GM08714 (cell line): Measurements from ENCODE around the gene RNF212.

Experiments used
- H3K4me3 ChIP-seq: fragments of 200-500 bp; sonication (Bioruptor generic); 2 replicates; pipeline ENCODE4 v1.5.1; 2014; ENCODE audit warnings: mild to moderate bottlenecking, low read length, inconsistent platforms
- ZNF274 ChIP-seq: IDR thresholded peaks from 2 replicates; pipeline ENCODE4 v1.6.1; 2012; ENCODE audit warnings: mild to moderate bottlenecking, low read depth, low read length

RNF212 gene

DNA sequence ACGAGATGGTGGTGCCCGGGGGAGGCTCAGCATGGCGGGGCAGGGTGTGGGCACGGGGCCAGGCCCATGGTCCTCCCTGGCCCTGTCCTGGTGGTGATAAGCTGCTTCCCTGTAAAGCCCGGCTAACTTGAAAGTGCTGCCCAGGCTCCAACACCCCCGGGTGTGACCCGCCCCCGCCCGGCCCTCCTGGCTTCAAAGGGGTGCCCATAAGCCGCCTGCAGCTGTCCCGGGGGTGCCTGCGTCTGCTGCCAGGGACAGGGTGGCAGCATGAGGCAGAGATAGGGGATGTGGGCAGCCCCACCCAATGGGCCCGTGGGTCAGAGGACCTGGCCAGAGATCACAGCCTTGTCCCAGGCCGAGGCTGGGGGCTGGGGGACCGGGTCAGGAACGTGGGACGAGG, 83.8 kb downstream of the RNF212 start:
- H3K4me3 ChIP-seq = no peak overlapping the region
- TF ChIP-seq ZNF274 = no peak

DNA sequence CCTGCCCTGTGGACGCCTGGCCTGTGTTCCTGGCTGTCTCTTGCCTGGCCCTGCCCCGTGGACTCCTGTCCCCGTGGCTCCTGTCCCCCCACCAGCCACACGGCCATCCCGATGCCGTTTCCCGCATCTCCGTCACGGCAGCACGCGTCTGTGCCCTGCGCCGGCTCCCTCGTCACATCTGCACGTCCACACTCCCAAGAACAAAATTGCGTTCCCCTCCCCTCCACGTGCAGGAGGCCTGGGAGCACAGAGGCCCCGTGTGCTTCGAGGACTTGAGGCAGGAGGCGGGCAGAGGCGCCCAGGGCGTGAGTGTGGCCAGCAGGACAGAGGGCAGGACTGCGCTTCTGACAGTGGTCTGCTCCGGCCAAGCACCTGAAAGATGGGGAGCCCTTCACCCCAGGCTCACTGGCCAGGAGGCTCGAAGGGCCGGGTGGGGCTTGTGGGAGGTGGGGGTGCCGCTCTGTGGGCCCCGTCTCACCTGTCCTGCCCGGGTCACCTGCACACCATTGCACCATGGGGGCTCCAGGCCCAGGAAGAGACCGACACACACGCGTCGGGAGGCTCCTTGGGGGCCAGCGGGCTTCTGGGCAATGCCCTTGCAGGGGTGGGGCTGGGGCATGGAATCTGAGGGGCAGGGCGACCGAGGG, 84.7 kb downstream of the RNF212 start:
- TF ChIP-seq ZNF274 = no peak
- H3K4me3 ChIP-seq = no peak overlapping the region

DNA sequence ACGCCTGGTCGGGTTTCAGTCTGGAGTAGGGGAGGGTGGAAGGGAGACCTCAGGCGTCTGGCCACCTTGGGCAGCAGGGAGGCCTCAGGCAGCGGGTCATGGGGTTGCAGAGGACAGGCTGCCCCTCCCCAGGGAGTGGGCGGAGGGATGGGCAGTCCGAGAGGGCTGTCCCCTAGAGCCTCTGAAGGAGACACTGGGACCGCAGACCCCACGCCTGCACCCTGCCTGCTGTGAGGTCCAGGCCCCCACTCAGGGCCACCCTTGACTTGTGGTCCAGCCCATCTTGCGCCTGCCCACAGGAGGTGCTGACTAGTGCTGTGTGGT, 85.5 kb downstream of the RNF212 start:
- no peak overlapping the region for H3K4me3 ChIP-seq
- TF ChIP-seq ZNF274 = no peak

DNA sequence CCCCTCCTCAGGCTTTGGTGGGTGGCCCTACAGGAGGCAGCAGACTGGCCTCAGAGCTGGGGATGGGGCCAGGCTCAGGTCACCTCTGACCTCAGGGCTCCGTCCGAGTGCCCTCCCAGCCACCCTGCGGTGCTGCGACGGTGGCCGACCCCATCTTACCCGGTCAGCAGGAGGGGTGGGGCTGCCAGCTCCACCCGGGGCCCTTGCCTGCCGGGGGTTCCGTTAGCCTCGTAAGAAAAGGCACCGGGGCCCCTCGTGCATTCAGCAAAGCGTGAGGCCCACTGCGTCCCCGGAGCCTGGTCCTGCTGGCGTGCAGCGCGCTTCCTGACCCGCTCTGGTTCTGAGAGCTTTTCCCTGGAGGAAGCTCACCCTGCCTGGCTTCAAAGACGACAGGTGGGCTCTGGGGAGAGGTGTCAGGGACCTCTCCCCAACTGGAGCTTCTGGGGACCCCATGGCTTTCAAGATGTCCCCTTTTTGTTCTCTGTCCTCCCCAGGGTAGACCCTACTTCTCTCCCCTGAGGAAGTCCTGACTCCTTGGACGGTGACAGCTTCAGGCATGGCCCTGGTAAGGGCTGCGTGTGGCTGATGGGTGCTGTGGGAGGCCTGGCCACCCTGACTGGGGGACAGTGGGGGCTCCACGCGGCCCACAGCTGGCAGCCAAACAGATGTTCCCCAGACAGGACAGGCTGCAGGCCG, 86.0 kb downstream of the RNF212 start:
- no peak for TF ChIP-seq ZNF274
- H3K4me3 ChIP-seq = no peak overlapping the region

DNA sequence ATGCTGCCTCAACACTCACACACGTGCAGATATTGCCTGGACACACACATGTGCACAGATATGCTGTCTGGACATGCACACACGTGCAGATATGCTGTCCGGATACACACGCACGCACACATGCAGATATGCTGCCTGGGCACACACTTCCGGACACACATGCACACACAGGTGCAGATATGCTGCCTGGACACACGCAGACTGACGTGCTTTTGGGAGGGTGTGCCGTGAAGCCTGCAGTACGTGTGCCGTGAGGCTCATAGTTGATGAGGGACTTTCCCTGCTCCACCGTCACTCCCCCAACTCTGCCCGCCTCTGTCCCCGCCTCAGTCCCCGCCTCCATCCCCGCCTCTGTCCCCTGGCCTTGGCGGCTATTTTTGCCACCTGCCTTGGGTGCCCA, 87.2 kb downstream of the RNF212 start:
- H3K4me3 ChIP-seq = no peak overlapping the region
- TF ChIP-seq ZNF274 = no peak

DNA sequence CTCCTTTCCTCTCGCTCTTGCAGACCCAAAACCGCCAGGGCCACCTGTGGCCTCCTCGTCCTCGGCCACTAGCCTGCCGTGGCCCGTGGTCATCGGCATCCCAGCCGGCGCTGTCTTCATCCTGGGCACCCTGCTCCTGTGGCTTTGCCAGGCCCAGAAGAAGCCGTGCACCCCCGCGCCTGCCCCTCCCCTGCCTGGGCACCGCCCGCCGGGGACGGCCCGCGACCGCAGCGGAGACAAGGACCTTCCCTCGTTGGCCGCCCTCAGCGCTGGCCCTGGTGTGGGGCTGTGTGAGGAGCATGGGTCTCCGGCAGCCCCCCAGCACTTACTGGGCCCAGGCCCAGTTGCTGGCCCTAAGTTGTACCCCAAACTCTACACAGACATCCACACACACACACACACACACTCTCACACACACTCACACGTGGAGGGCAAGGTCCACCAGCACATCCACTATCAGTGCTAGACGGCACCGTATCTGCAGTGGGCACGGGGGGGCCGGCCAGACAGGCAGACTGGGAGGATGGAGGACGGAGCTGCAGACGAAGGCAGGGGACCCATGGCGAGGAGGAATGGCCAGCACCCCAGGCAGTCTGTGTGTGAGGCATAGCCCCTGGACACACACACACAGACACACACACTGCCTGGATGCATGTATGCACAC, 88.3 kb downstream of the RNF212 start:
- no peak overlapping the region for H3K4me3 ChIP-seq
- no peak for TF ChIP-seq ZNF274

DNA sequence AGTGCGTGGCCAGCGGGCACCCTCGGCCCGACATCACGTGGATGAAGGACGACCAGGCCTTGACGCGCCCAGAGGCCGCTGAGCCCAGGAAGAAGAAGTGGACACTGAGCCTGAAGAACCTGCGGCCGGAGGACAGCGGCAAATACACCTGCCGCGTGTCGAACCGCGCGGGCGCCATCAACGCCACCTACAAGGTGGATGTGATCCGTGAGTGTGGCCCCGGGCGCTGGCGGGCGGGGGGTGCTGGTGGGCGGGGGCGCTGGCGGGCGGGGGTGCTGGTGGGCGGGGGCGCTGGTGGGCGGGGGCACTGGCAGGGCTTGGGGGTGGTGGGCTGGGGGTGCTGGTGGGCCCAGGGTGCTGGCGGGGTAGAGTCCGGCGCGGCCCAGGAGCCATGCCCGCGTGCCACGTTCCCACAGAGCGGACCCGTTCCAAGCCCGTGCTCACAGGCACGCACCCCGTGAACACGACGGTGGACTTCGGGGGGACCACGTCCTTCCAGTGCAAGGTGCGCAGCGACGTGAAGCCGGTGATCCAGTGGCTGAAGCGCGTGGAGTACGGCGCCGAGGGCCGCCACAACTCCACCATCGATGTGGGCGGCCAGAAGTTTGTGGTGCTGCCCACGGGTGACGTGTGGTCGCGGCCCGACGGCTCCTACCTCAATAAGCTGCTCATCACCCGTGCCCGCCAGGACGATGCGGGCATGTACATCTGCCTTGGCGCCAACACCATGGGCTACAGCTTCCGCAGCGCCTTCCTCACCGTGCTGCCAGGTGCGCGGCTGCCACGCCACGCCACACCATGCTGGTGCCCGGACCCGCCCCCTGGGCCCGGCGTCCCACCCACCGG, 89.2 kb downstream of the RNF212 start:
- no peak overlapping the region for H3K4me3 ChIP-seq
- TF ChIP-seq ZNF274 = no peak

DNA sequence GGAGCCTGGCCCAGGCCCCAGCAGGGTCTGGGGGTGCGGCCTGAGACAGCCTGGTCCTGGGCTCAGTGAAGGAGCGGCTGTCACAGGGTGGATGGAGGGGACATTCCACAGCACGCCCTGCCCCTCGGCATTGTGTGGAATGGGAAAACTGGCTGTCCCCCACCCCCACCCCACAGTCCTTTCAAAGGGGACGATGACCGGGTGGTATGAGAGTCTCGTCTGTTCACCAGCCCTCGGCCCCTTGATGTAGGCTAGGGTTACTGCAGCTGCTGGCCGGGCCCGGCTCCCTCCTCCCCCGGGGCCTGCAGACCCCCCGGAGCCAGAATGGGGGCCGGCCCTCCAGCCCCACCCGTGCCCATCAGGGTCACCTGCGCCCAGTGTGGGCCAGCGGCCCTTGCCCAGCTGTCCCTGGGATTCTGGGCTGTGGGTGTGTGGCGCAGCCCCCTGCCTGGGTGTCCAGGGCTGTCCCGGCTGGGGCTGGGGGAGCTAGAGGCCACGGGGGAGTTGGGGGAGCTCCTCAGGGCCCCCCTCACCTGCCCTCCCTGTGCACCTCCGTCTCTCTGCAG, 90.2 kb downstream of the RNF212 start:
- no peak overlapping the region for H3K4me3 ChIP-seq
- no peak for TF ChIP-seq ZNF274

DNA sequence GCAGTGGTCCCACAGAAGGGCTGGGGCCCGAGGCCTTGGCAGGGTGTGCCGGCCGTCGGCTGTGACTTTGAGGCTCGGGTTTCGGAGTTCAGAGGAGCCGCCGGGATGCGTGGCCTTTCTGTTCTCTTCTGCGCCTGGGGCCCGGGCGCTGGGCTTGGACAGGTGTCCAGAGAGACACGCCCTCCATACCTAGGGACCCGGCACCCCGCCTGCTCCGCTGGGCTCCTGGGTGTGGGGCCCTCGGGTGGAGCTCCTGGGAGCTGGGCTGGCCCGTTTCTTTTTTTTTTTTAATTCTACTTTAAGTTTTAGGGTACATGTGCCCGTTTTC, 90.7 kb downstream of the RNF212 start:
- H3K4me3 ChIP-seq = no peak overlapping the region
- TF ChIP-seq ZNF274 = no peak

DNA sequence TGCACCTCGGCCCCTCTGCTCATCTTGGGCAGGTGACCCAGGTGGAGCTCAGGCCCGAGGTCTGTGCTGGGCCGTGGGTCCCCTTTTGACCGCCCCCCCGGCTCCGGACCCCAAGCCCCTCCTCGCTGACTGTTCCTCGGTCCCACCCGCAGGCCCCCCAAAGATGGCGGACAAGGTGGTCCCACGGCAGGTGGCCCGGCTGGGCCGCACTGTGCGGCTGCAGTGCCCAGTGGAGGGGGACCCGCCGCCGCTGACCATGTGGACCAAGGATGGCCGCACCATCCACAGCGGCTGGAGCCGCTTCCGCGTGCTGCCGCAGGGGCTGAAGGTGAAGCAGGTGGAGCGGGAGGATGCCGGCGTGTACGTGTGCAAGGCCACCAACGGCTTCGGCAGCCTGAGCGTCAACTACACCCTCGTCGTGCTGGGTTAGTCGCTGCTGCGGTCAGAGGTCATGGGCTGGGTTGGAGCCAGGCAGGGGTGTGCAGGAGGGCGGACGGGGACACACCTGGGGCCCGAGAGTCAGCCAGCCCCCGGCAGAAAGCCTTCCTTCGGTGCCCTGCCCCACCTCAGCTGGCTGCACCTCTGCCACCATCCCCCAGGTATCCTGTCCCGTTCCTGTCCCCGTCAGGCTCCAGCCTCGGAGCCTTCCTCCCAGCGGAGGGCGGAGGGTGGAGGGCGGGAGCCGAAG, 91.2 kb downstream of the RNF212 start:
- H3K4me3 ChIP-seq = no peak overlapping the region
- TF ChIP-seq ZNF274 = no peak
